H1 (cell line): ENCODE results near the gene SORBS1. TPM values are rescaled to one million over a fixed set of nuclear protein-coding genes. Genes with fewer than 3 reads are reported as not detected.

Experiments
- RNF2 ChIP-seq: fragments of 200-900, 300-1000 bp; sonication (generic); IDR thresholded peaks from 2 replicates; pipeline ENCODE4 v1.7.1; 2016; ENCODE audit warnings: borderline replicate concordance, low read depth, mild to moderate bottlenecking, antibody characterized with exemption, low read length; ENCODE audit not compliant: poor library complexity, severe bottlenecking; ENCODE audit errors: missing control alignments
- polyA plus RNA-seq, 7 experiments: library from polyadenylated mRNA; depleted of rRNA in 3 of 7; stranded (reverse) in 5 of 7; unstranded in 2 of 7; fragments of >200 nt in 5 of 7; fragments of 200-250 nt in 2 of 7; gene quantifications; 1 replicate in 5 of 7; 2 replicates in 1 of 7; 4 replicates in 1 of 7; pipeline versions ENCODE4 v1.2.1 to v1.2.3, GENCODE V29; 2011 to 2013; ENCODE audit warnings: missing spikeins in 2 of 7, mixed read lengths in 2 of 7
- total RNA-seq: library from RNA; stranded (reverse); fragmentation: NEBNext Ultra II Directional; extraction: Animal tissue kit (Norgen Biotek cat#: 25700); gene quantifications from 2 replicates; pipeline ENCODE4 v1.2.1, GENCODE V29; 2021

The SORBS1 gene
- total and polyA plus RNA-seq, 2 of the 8 experiments (the other 6 are each of a cell fraction or from before 2014, with no cell fraction given) = 16.0 to 35.0 TPM

- TF ChIP-seq RNF2 = no peak
Measured at GRCh38 chr10:95382174-95382573, 179.0 kb downstream of the SORBS1 start (continued).
